HepG2 (cell line): ENCODE data around the gene SLC38A8. TPM values are rescaled to one million over a fixed set of nuclear protein-coding genes. Genes with fewer than 3 reads are reported as not detected.

Experiments
- ATAC-seq: fragments of 200-7000 bp; cut with Tn5 transposase; 3 replicates; pipeline ENCODE4 v1.9.1; 2020; ENCODE audit warnings: mild to moderate bottlenecking, moderate library complexity
- BruUV-seq: library from RNA; stranded (reverse); fragments of 400-500 nt; replicated peaks from 2 replicates; lab custom pipeline; 2021; lab: Mats Ljungman, UMichigan
- CTCF ChIA-PET: fragments of 300-600 bp; formaldehyde crosslinking; extraction: SDS; loops from one replicate; lab custom pipeline; 2021; ENCODE audit warnings: low total read pairs, inconsistent platforms, low intra/inter-chr PET ratio; lab: Yijun Ruan, JAX
- POLR2A ChIA-PET: fragments of 350-600 bp; sonication (Branson Sonifier 250); formaldehyde crosslinking; loops from one replicate; lab custom pipeline; 2020; ENCODE audit warnings: antibody characterized with exemption, inconsistent platforms; lab: Yijun Ruan, JAX
- DNase-seq: peaks from one replicate; pipeline ENCODE4 v3.0.0-alpha.2; 2015; ENCODE audit warnings: low spot score
- FAIRE-seq: peaks from 3 replicates; lab custom pipeline; 2011; peaks lifted over from hg19 to GRCh38; lab: Jason Lieb, UNC
- H2AFZ ChIP-seq: one replicate; pipeline ENCODE4 v1.6.1; 2011; ENCODE audit warnings: low read length, inconsistent platforms
- H3K27ac ChIP-seq: fragments of 300-600 bp; 3 replicates; pipeline ENCODE4 v1.8.0; 2011; ENCODE audit warnings: mixed run types, mild to moderate bottlenecking, mixed read lengths, low read length, inconsistent platforms; ENCODE audit not compliant: insufficient read depth; ENCODE audit errors: extremely low read length
- H3K27me3 ChIP-seq, 2 experiments: fragments of 200-600 bp in 1 of 2; 2 replicates in 1 of 2; 3 replicates in 1 of 2; pipeline versions ENCODE4 v1.6.0 to v1.8.0; 2011; ENCODE audit warnings: low read length in 2 of 2, mild to moderate bottlenecking in 2 of 2, moderate library complexity in 2 of 2, inconsistent platforms in 1 of 2; ENCODE audit not compliant: insufficient read depth in 2 of 2, control insufficient read depth in 1 of 2
- H3K36me3 ChIP-seq, 2 experiments: fragments of 200-600 bp in 1 of 2; replicated peaks in 1 of 2; 2 replicates in 1 of 2; 3 replicates in 1 of 2; pipeline versions ENCODE4 v1.5.1 to v1.8.0; 2011; ENCODE audit warnings: low read length in 2 of 2, inconsistent platforms in 1 of 2; ENCODE audit not compliant: insufficient read depth in 2 of 2, control insufficient read depth in 1 of 2
- H3K4me1 ChIP-seq: 2 replicates; pipeline ENCODE4 v1.5.1; 2012; ENCODE audit warnings: low read length, inconsistent platforms; ENCODE audit not compliant: insufficient read depth
- H3K4me2 ChIP-seq: 2 replicates; pipeline ENCODE4 v1.6.0; 2011; ENCODE audit warnings: low read depth, low read length, inconsistent platforms
- H3K4me3 ChIP-seq, 3 experiments: fragments of 200-600 bp in 1 of 3; sonication (generic), shearing (Covaris generic) in 1 of 3; replicated peaks in 1 of 3; 2 replicates each; pipeline ENCODE4 v1.5.1; 2011 to 2016; ENCODE audit warnings: low read length in 3 of 3, inconsistent platforms in 2 of 3, low read depth in 2 of 3, mild to moderate bottlenecking in 2 of 3, control low read depth in 1 of 3, mixed read lengths in 1 of 3; ENCODE audit not compliant: insufficient read depth in 1 of 3
- H3K79me2 ChIP-seq: one replicate; pipeline ENCODE4 v1.6.1; 2011; ENCODE audit warnings: low read length, inconsistent platforms; ENCODE audit not compliant: insufficient read depth
- H3K9ac ChIP-seq: 2 replicates; pipeline ENCODE4 v1.6.0; 2011; ENCODE audit warnings: mild to moderate bottlenecking, low read depth, low read length, inconsistent platforms; ENCODE audit not compliant: insufficient read depth
- H3K9me3 ChIP-seq: 2 replicates; pipeline ENCODE4 v1.5.1; 2012; ENCODE audit warnings: mild to moderate bottlenecking, low read length
- H4K20me1 ChIP-seq: 2 replicates; pipeline ENCODE4 v1.6.0; 2011; ENCODE audit warnings: inconsistent platforms, mild to moderate bottlenecking, low read length, moderate library complexity; ENCODE audit not compliant: insufficient read depth
- FOXC1 ChIP-seq: sonication (generic); formaldehyde crosslinking; IDR thresholded peaks from 2 replicates; pipeline ENCODE4 v1.8.0; 2022; ENCODE audit warnings: mild to moderate bottlenecking, missing genetic modification reagents, borderline replicate concordance
- PHF5A ChIP-seq: IDR thresholded peaks from one replicate; pipeline ENCODE4 v1.6.1; 2018; ENCODE audit warnings: low read depth, missing genetic modification reagents; ENCODE audit not compliant: unreplicated experiment
- SMAD3 ChIP-seq: sonication (generic); formaldehyde crosslinking; IDR thresholded peaks from 2 replicates; pipeline ENCODE4 v1.4.0; 2020; ENCODE audit warnings: missing genetic modification reagents
- ZBTB1 ChIP-seq: sonication (generic); formaldehyde crosslinking; IDR thresholded peaks from 2 replicates; pipeline ENCODE4 v1.4.0; 2020; ENCODE audit warnings: missing genetic modification reagents, borderline replicate concordance
- ZBTB4 ChIP-seq: sonication (generic); formaldehyde crosslinking; IDR thresholded peaks from 2 replicates; pipeline ENCODE4 v1.4.0; 2020; ENCODE audit warnings: missing genetic modification reagents, mild to moderate bottlenecking, borderline replicate concordance
- ZNF121 ChIP-seq: sonication (generic); formaldehyde crosslinking; IDR thresholded peaks from 2 replicates; pipeline ENCODE4 v1.5.0; 2020; ENCODE audit warnings: mild to moderate bottlenecking, missing genetic modification reagents
- ZNF687 ChIP-seq: sonication (generic); formaldehyde crosslinking; IDR thresholded peaks from 2 replicates; pipeline ENCODE4 v1.5.1; 2020; ENCODE audit warnings: mild to moderate bottlenecking, missing genetic modification reagents, moderate library complexity
- WGBS: methylation state at CpG from one replicate; pipeline ENCODE4 v1.1.6; 2017; ENCODE audit warnings: low lambda C conversion rate; 5-methylcytosine and 5-hydroxymethylcytosine counted together
- in situ Hi-C: cut with HindIII; loops from 2 replicates; pipeline ENCODE4 v1.10.0; 2017; ENCODE audit warnings: low pct_unique_long_range_greater_than_20kb; ENCODE audit not compliant: extremely low pct_ligation_motif_present
- intact Hi-C: fragments of 100-400 bp; cut with micrococcal nuclease; formaldehyde crosslinking; loops from one replicate; pipeline ENCODE4 v1.10.0; 2022; ENCODE audit not compliant: unreplicated experiment
- polyA plus RNA-seq, 8 experiments: library from polyadenylated mRNA; depleted of rRNA in 3 of 8; stranded (reverse) in 7 of 8; unstranded in 1 of 8; fragments of >200 nt; fragmentation: Illumina TruSeq in 4 of 8; extraction: Trizol in 4 of 8; gene quantifications; 2 replicates each; pipeline versions ENCODE4 v1.2.1 to v1.2.3, GENCODE V29; 2011 to 2016; ENCODE audit warnings: low read depth in 4 of 8, missing spikeins in 1 of 8, mixed read lengths in 1 of 8; ENCODE audit not compliant: insufficient read depth in 1 of 8
- total RNA-seq, 5 experiments: library from RNA; depleted of rRNA; stranded (reverse); fragments of >200 nt; fragmentation: Illumina TruSeq; extraction: Trizol; gene quantifications; 2 replicates each; pipeline ENCODE4 v1.2.3, GENCODE V29; 2016; ENCODE audit warnings: low read depth in 1 of 5

SLC38A8 gene
- total and polyA plus RNA-seq, 2 of the 13 experiments (the other 11 are each of a cell fraction or from before 2014, with no cell fraction given), result 0.24 to 0.37 TPM

GRCh38 chr16:84085271-84085667, 42.7 kb upstream of the SLC38A8 start:
- no TSS peak for BruUV-seq
- Histone ChIP-seq H3K9me3 (no peaks in the 10 kb centered on the region), H3K4me2 (no peak overlapping the region), H3K27me3 (no peaks in the 10 kb centered on the region), H3K36me3 (peaks cover 45 to 88% of the 10 kb centered on the region in 2 experiments), H3K9ac (no peak overlapping the region), H3K4me3 (no peak overlapping the region), H4K20me1 (peaks cover 4% of the 10 kb centered on the region; the same call in 1 of the 2 replicates), H3K4me1 (no peaks in the 10 kb centered on the region), H2AFZ (no peak overlapping the region), H3K27ac (no peak overlapping the region), H3K79me2 (no peaks in the 10 kb centered on the region)
- ChIA-PET POLR2A (interaction anchor here (0.7 to 1.2 kb wide), 4 partner anchors 32 to 91 kb away, joined by 3 to 5 read pairs (median 4); partner anchors contain the start of gene MBTPS1), CTCF (interaction anchor here (1.7 to 3.6 kb wide), 4 partner anchors 54 to 101 kb away, joined by 4 to 29 read pairs (median 18); partner anchors contain the start of gene TAF1C)
- no peak for DNase-seq
- in situ Hi-C loops (loop anchor here (5.0 kb wide), 1 partner anchor 92 kb away; no protein-coding TSS in a partner anchor), intact Hi-C loops (loop anchor here (1.0 kb wide), 1 partner anchor 102 kb away; the partner anchor contains the start of gene TAF1C)
- no peak for FAIRE-seq
- no peak for ATAC-seq
- 92% methylated on average over 7 of the region's 8 CpGs for WGBS
- TF ChIP-seq ZNF121 (CRISPR knock-in tag) (0 out of 2 replicates have a peak, but pooled peaks have one; percentile 46), ZBTB1 (CRISPR knock-in tag) (no peak), SMAD3 (CRISPR knock-in tag) (no peak)

- Histone ChIP-seq H3K4me1 (no peaks in the 10 kb centered on the region), H2AFZ (no peak overlapping the region), H3K9ac (no peak overlapping the region), H3K4me2 (no peak overlapping the region), H3K9me3 (no peaks in the 10 kb centered on the region), H3K27me3 (no peaks in the 10 kb centered on the region), H3K79me2 (no peaks in the 10 kb centered on the region), H3K4me3 (no peak overlapping the region), H3K36me3 (peaks cover 46 to 88% of the 10 kb centered on the region in 2 experiments), H3K27ac (no peak overlapping the region), H4K20me1 (peaks cover 4% of the 10 kb centered on the region; the same call in 1 of the 2 replicates)
- ChIA-PET POLR2A (interaction anchor here (0.7 to 1.2 kb wide), 4 partner anchors 32 to 91 kb away, joined by 3 to 5 read pairs (median 4); partner anchors contain the start of gene MBTPS1), CTCF (interaction anchor here (1.7 to 3.6 kb wide), 4 partner anchors 54 to 102 kb away, joined by 4 to 29 read pairs (median 18); partner anchors contain the start of gene TAF1C)
- no TSS peak for BruUV-seq
- peak; percentile 80 for FAIRE-seq
- WGBS, result 50% methylated on average over 7 of the region's 11 CpGs
- DNase-seq, result peak; percentile 78
- intact Hi-C loops, result loop anchor here (1.0 kb wide), 3 partner anchors 57 to 103 kb away; partner anchors contain the start of gene TAF1C
- in situ Hi-C loops, result loop anchor here (5.0 kb wide), 1 partner anchor 93 kb away; no protein-coding TSS in a partner anchor
- peak; percentile 96 for ATAC-seq
- TF ChIP-seq ZNF687 (CRISPR knock-in tag) (peak; percentile 48), PHF5A (peak; percentile 37), ZBTB4 (CRISPR knock-in tag) (0 out of 2 replicates have a peak, but pooled peaks have one; percentile 24), FOXC1 (peak; percentile 41; the same call in 1 of the 2 replicates)
These were observed 42.1 kb upstream of the SLC38A8 start for GRCh38 chr16:84084570-84085270.
